ENCODE results near the gene ADAMTS10.

GRCh38 chr19:8575467-8575997 is 35.0 kb downstream of the ADAMTS10 start:
- TF ChIP-seq NRF1 (IDR thresholded peaks at IDR 0.05; ENCODE audit: low read depth, low read length), result no peak
- TF ChIP-seq CTCF (IDR thresholded peaks at IDR 0.05; ENCODE audit: control extremely low read depth in 1 of 3, insufficient read depth in 1 of 3, low read depth in 1 of 3, low read length in 3 of 3), result no peak
